ENCODE measurements around the gene DGKB. TPM values are rescaled to one million over a fixed set of nuclear protein-coding genes. Genes with fewer than 3 reads are reported as not detected.
A peak's percentile ranks its signal among the peaks of the same experiment; 100 is the strongest.

The DGKB gene
- total RNA-seq, 4 donors from 2014 or later = 4.4 to 33.1 (median 9.3) TPM

DNA sequence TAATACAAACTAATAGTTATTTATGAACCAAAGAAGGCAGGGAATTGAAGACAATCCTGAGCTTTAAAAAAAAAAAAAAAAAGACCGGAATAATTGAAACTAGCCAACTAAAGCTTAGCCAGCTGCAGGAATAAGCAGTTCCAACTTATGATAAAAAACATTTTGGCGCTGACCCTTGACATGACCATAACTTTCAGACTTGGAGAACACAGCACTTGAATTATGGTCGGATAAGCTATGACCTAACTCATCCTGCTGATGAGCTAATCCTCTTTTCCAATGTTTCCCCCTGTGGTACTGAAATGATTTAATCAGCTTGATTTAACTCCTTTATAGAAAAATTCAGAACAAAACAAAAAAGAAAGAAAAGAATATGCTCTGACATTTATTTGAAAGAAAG lies 181.8 kb downstream of the DGKB start:
- intact Hi-C loops (cut with DNase I; ENCODE audit: low total_unique reads) = no loop called here

DNA sequence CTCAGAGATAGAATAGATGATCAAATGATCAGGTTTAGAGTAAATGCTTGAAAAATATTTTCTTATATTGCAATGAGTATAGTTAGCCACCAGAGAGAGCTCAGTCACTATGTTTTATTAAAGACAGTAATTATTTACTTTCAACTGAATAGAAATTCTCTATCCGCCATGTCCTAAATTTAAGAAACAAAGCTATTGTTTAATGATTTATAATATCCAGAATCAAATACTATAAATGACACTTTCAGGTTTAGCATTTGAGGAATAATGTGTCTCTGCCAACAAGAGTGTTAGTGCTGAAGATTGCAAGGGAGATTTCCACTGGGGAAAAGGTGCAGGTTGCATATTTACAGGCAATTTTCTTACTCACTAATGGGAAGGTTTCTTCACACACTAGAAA lies 184.7 kb downstream of the DGKB start:
- no peak for TF ChIP-seq POLR2A (IDR thresholded peaks at IDR 0.05)
- TF ChIP-seq, protein P1, sequence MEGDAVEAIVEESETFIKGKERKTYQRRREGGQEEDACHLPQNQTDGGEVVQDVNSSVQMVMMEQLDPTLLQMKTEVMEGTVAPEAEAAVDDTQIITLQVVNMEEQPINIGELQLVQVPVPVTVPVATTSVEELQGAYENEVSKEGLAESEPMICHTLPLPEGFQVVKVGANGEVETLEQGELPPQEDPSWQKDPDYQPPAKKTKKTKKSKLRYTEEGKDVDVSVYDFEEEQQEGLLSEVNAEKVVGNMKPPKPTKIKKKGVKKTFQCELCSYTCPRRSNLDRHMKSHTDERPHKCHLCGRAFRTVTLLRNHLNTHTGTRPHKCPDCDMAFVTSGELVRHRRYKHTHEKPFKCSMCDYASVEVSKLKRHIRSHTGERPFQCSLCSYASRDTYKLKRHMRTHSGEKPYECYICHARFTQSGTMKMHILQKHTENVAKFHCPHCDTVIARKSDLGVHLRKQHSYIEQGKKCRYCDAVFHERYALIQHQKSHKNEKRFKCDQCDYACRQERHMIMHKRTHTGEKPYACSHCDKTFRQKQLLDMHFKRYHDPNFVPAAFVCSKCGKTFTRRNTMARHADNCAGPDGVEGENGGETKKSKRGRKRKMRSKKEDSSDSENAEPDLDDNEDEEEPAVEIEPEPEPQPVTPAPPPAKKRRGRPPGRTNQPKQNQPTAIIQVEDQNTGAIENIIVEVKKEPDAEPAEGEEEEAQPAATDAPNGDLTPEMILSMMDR (IDR thresholded peaks at IDR 0.05) = peak; percentile 34 to 70 (median 55)
- Histone ChIP-seq H3K9me3 (no peaks in the 10 kb centered on the region), H3K4me3 (no peak overlapping the region), H3K27ac (peak overlapping the region in 1 of 2 donors; percentile 37), H3K27me3 (no peaks in the 10 kb centered on the region), H3K36me3 (no peaks in the 10 kb centered on the region), H3K4me1 (peaks cover 0 to 5% of the 10 kb centered on the region in 2 donors)
- intact Hi-C loops (cut with DNase I; ENCODE audit: low total_unique reads) = no loop called here
- DNase-seq = no peak

More for the DNA sequence above, 181.8 kb downstream of the DGKB start:
- Histone ChIP-seq H3K27me3 (no peaks in the 10 kb centered on the region), H3K4me3 (no peak overlapping the region), H3K27ac (peak overlapping the region; percentile 28 to 61), H3K4me1 (peaks cover 0 to 5% of the 10 kb centered on the region in 2 donors), H3K36me3 (no peaks in the 10 kb centered on the region), H3K9me3 (no peaks in the 10 kb centered on the region)
- TF ChIP-seq POLR2A (IDR thresholded peaks at IDR 0.05) = no peak
- TF ChIP-seq, protein P1 (IDR thresholded peaks at IDR 0.05) = no peak
- DNase-seq = peak; percentile 31 to 66

DNA sequence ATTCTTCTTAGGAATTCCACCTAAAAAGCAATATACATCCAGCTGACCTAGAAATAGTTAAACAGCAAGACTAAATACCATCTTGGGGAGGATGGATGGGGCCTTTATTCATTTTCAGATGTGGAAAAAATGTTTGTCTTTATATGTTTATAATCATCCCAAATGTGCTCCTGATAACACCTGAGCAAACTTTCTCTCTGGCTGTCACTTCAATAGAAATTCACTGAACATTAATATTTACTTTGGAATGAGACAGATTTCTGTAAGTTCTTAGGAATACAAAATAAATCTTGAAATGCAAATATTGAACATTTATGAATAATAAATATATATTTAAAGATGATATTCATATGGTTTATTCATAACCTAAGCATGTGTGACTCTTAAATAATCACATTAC lies 185.4 kb downstream of the DGKB start:
- no peaks in the 10 kb centered on the region for H3K9me3 ChIP-seq

DNA sequence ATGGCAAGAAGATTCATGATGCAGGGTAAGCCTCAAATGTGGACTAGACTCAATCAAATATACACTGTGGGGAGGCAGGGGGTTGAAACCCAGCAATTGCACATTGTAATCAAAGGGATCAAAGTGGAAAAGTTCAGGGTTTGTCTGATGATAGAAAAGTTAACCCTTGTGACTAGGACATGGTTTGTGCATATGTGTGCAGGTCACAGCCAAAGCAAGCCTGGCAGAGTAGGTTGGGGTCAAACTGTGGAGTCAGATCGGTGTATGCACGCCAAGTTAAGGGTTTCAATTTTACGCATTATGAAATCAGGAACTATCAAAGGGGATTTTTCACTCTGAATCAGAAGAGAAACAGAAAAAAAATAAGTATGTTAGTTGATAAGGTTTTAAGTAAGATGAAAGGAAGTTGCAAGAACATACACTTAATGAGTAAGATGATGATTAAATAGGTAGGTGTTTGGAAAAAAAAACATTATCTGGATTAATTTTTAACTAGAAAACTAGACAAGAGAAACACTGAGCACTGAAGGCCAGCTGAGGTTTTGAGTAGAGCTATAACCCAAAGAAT lies 188.3 kb downstream of the DGKB start:
- no peaks in the 10 kb centered on the region for H3K36me3 ChIP-seq
- intact Hi-C loops (cut with DNase I; ENCODE audit: low total_unique reads) = no loop called here
- H3K27me3 ChIP-seq = no peaks in the 10 kb centered on the region
- H3K4me3 ChIP-seq = no peak overlapping the region
- TF ChIP-seq POLR2A (IDR thresholded peaks at IDR 0.05) = no peak
- TF ChIP-seq, protein P1 (IDR thresholded peaks at IDR 0.05) = no peak
- no peak for DNase-seq
- H3K27ac ChIP-seq = no peak overlapping the region
- H3K4me1 ChIP-seq = no peaks in the 10 kb centered on the region
- no peaks in the 10 kb centered on the region for H3K9me3 ChIP-seq

More for the DNA sequence above, 185.4 kb downstream of the DGKB start:
- no peak for TF ChIP-seq POLR2A (IDR thresholded peaks at IDR 0.05)
- TF ChIP-seq, protein P1 (IDR thresholded peaks at IDR 0.05) = no peak
- Histone ChIP-seq H3K4me3 (no peak overlapping the region), H3K27me3 (no peaks in the 10 kb centered on the region), H3K36me3 (no peaks in the 10 kb centered on the region), H3K27ac (no peak overlapping the region), H3K4me1 (peaks cover 0 to 5% of the 10 kb centered on the region in 2 donors)
- intact Hi-C loops (cut with DNase I; ENCODE audit: low total_unique reads) = no loop called here
- DNase-seq = no peak

DNA sequence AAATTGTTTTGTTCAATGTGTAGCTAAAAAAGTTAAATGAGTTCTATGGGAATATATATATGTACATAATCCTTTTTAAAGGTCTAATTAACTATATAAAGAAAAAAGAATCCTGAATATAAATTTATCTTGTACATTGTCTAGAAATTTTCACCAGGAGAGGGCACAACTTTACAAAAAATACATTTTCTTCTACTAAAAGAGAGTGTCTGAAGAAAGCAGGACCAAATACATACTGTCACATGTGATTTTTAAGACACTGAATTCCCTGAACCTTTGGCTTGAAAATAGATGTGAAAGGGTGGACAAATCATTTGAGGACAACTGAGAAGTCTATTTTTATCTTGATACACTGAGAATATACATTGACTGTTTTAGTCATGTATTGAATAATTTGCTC lies 204.3 kb downstream of the DGKB start:
- H3K9me3 ChIP-seq = no peaks in the 10 kb centered on the region
- no peak overlapping the region for H3K27ac ChIP-seq
- H3K36me3 ChIP-seq = no peaks in the 10 kb centered on the region
- no peaks in the 10 kb centered on the region for H3K4me1 ChIP-seq
- TF ChIP-seq, protein P1 (IDR thresholded peaks at IDR 0.05) = no peak
- TF ChIP-seq POLR2A (IDR thresholded peaks at IDR 0.05) = no peak
- DNase-seq = no peak
- no peaks in the 10 kb centered on the region for H3K27me3 ChIP-seq
- no peak overlapping the region for H3K4me3 ChIP-seq
- intact Hi-C loops (cut with DNase I; ENCODE audit: low total_unique reads) = no loop called here
